HFFc6 (cell line): Measurements from ENCODE around the gene ZNF142. TPM values are rescaled to one million over a fixed set of nuclear protein-coding genes. Genes with fewer than 3 reads are reported as not detected.

Source experiments
- DNase-seq: peaks from one replicate; pipeline ENCODE4 v3.0.0-alpha.2; 2018
- H3K27ac Mint-ChIP-seq: 2 replicates; pipeline ENCODE4 v1.8.0; 2020; ENCODE audit warnings: mild to moderate bottlenecking, mixed read lengths
- H3K27me3 Mint-ChIP-seq: 2 replicates; pipeline ENCODE4 v1.8.0; 2021; ENCODE audit warnings: mild to moderate bottlenecking, moderate library complexity, mixed read lengths; ENCODE audit not compliant: insufficient read depth
- H3K36me3 Mint-ChIP-seq: 2 replicates; pipeline ENCODE4 v1.8.0; 2021; ENCODE audit warnings: low read depth, mixed read lengths
- H3K4me1 Mint-ChIP-seq: 2 replicates; pipeline ENCODE4 v1.8.0; 2020; ENCODE audit warnings: low read depth, mixed read lengths
- H3K4me3 Mint-ChIP-seq: 2 replicates; pipeline ENCODE4 v1.8.0; 2020; ENCODE audit warnings: mild to moderate bottlenecking, moderate library complexity, mixed read lengths
- H3K9me3 Mint-ChIP-seq: 2 replicates; pipeline ENCODE4 v1.8.0; 2020; ENCODE audit warnings: mild to moderate bottlenecking, mixed read lengths
- CTCF ChIP-seq: fragments of 200-600 bp; sonication (generic); IDR thresholded peaks from 2 replicates; pipeline ENCODE4 v1.5.0; 2021; ENCODE audit warnings: antibody characterized with exemption, mild to moderate bottlenecking
- total RNA-seq, 6 experiments: library from RNA; stranded (reverse); fragmentation: NEBNext Ultra II Directional; extraction: Animal tissue kit (Norgen Biotek cat#: 25700); gene quantifications; 2 replicates in 1 of 6; 3 replicates in 5 of 6; pipeline ENCODE4 v1.2.3, GENCODE V29; 2021

The ZNF142 gene
- total RNA-seq, 6 experiments from 2014 or later = 21.2 to 24.9 (median 23.5) TPM

DNA sequence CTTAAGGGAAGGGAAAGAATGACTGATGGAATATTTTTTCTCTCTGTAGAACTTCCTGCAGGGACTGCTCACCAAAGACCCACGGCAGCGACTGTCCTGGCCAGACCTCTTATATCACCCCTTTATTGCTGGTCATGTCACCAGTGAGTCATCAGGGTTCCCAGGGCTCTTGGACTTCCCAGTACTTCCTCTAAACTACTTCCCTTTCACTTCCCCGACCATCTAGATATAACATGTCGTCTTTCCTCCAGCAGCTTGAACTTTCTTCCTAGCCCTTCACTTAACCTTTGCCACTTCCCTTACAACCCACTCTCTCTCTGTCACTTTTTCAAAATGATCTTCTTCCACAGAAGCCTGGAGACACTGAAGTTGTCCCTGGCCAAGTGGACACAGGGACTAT is 19.7 kb upstream of the ZNF142 start:
- DNase-seq = peak; percentile 25
- no peaks in the 10 kb centered on the region; the same call in none of the 2 replicates for H3K27me3 Mint-ChIP-seq
- peaks cover 22% of the 10 kb centered on the region for H3K4me1 Mint-ChIP-seq
- TF ChIP-seq CTCF = no peak
- no peaks in the 10 kb centered on the region for H3K9me3 Mint-ChIP-seq
- peaks cover 15% of the 10 kb centered on the region; the same call in 1 of the 2 replicates for H3K36me3 Mint-ChIP-seq
- peak overlapping the region; percentile 66 for H3K27ac Mint-ChIP-seq
- no peak overlapping the region for H3K4me3 Mint-ChIP-seq

GRCh38 chr2:218671654-218672566 is 12.5 kb upstream of the ZNF142 start, which contains the start of the genes RNF25 and STK36:
Gene RNF25, minus strand, starts transcription at chr2:218672002. Its CDS starts 32 bp downstream, at chr2:218671970.
Gene STK36, plus strand, starts transcription at chr2:218672086. Its CDS starts 744 bp downstream, at chr2:218672830.
- Mint-ChIP-seq H3K4me1 (peaks cover 25% of the 10 kb centered on the region), H3K4me3 (peak within 1 kb of the TSS; percentile 99), H3K27ac (peak within 1 kb of the TSS; percentile 97), H3K27me3 (no peaks in the 10 kb centered on the region; the same call in none of the 2 replicates), H3K36me3 (peaks cover 6% of the 10 kb centered on the region; the same call in 1 of the 2 replicates), H3K9me3 (no peaks in the 10 kb centered on the region)
- no peak for TF ChIP-seq CTCF
- DNase-seq = peak; percentile 89

- peak; percentile 17 for DNase-seq
- no peak for TF ChIP-seq CTCF
- H3K36me3 Mint-ChIP-seq = peaks cover 8% of the 10 kb centered on the region
- no peaks in the 10 kb centered on the region; the same call in none of the 2 replicates for H3K27me3 Mint-ChIP-seq
- H3K9me3 Mint-ChIP-seq = no peaks in the 10 kb centered on the region
- peak overlapping the region; percentile 97 for H3K27ac Mint-ChIP-seq
- H3K4me1 Mint-ChIP-seq = peaks cover 25% of the 10 kb centered on the region
- peak overlapping the region; percentile 99 for H3K4me3 Mint-ChIP-seq
Observed at GRCh38 chr2:218671097-218671653, 11.8 kb upstream of the ZNF142 start.

- Mint-ChIP-seq H3K4me1 (peaks cover 11% of the 10 kb centered on the region), H3K27me3 (peaks cover 2% of the 10 kb centered on the region; the same call in 1 of the 2 replicates), H3K4me3 (no peak overlapping the region), H3K9me3 (no peaks in the 10 kb centered on the region), H3K36me3 (peaks cover 17% of the 10 kb centered on the region), H3K27ac (no peak overlapping the region)
- no peak for DNase-seq
- TF ChIP-seq CTCF = no peak
Observed at GRCh38 chr2:218664653-218665052, 5.2 kb upstream of the ZNF142 start.

DNA sequence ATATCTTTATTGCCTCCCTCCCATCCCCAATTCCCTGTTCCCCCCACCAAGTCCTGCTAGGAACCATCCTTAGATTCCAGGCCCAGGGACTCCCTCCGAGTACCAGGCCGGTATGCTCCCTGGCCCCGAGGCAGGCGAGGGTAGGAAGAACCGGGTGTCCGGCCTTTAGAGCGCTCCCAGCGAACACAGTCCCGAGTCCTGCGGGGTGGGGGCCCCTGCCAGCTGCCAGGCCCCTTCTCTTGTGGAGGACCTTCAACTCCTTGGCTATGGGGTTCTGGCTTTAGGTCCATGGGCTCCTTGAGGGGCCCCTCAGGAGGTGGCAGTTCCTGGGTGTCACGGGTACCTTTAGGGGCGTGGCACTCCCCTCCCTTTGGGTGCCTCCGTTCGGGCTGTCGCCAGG is 4.5 kb upstream of the ZNF142 start:
- H3K27me3 Mint-ChIP-seq = peaks cover 2% of the 10 kb centered on the region; the same call in 1 of the 2 replicates
- no peak overlapping the region for H3K27ac Mint-ChIP-seq
- peaks cover 17% of the 10 kb centered on the region for H3K36me3 Mint-ChIP-seq
- DNase-seq = no peak
- H3K4me1 Mint-ChIP-seq = peaks cover 12% of the 10 kb centered on the region
- no peak for TF ChIP-seq CTCF
- no peaks in the 10 kb centered on the region for H3K9me3 Mint-ChIP-seq
- no peak overlapping the region for H3K4me3 Mint-ChIP-seq
